Progenitor cell of endocrine pancreas (in vitro differentiated cells): ENCODE data around the gene LAG3. TPM values are rescaled to one million over a fixed set of nuclear protein-coding genes. Genes with fewer than 3 reads are reported as not detected.

Source experiments
- DNase-seq: peaks from one replicate; pipeline ENCODE4 v3.0.0; 2021; ENCODE audit warnings: low spot score; ENCODE audit not compliant: unreplicated experiment
- H3K27ac Mint-ChIP-seq: 2 replicates; pipeline ENCODE4 v1.8.0; 2021; ENCODE audit warnings: mild to moderate bottlenecking, moderate library complexity, mixed read lengths
- H3K27me3 Mint-ChIP-seq: 2 replicates; pipeline ENCODE4 v1.8.0; 2021; ENCODE audit warnings: mixed read lengths
- H3K36me3 Mint-ChIP-seq: 2 replicates; pipeline ENCODE4 v1.8.0; 2022; ENCODE audit warnings: mixed read lengths; ENCODE audit not compliant: insufficient read depth
- H3K4me1 Mint-ChIP-seq: 2 replicates; pipeline ENCODE4 v1.8.0; 2021; ENCODE audit warnings: low read depth, mixed read lengths
- H3K4me3 Mint-ChIP-seq: 2 replicates; pipeline ENCODE4 v1.8.0; 2021; ENCODE audit warnings: low read depth, mild to moderate bottlenecking, moderate library complexity, mixed read lengths
- H3K9me3 Mint-ChIP-seq: 2 replicates; pipeline ENCODE4 v1.8.0; 2021; ENCODE audit warnings: low read depth, mixed read lengths
- total RNA-seq: library from RNA; stranded (reverse); gene quantifications from 2 replicates; pipeline ENCODE4 v1.2.1, GENCODE V29; 2021
- TF ChIP-seq, protein P1 (sequence below): fragments of 200-600 bp; sonication (generic); IDR thresholded peaks from one replicate; pipeline ENCODE4 v1.5.0; 2021; ENCODE audit warnings: antibody characterized with exemption, mild to moderate bottlenecking; ENCODE audit not compliant: unreplicated experiment

The LAG3 gene
- total RNA-seq, 1 donor from 2014 or later = 2.2 TPM

DNA sequence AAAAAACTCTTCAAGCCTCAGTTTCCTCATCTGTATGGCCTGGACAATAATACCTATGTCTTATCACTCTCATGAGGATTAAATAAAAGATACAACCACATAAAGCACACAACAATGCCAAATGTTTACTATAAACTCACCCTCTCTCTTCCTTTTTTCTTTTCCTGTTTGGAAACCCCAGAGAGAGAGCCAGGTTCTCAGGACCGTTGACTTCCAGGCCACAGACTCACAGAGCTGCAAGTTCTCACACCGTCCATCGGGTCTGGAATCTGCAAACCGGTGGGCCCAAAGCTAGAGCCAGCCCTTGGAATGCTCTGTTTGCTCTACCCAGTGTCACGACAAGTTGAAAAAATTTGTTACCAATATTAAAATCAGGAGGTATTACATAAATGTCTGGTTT, 12.4 kb downstream of the LAG3 start:
- no peaks in the 10 kb centered on the region for H3K36me3 Mint-ChIP-seq
- DNase-seq = no peak
- no peak overlapping the region for H3K4me3 Mint-ChIP-seq
- TF ChIP-seq, protein P1, sequence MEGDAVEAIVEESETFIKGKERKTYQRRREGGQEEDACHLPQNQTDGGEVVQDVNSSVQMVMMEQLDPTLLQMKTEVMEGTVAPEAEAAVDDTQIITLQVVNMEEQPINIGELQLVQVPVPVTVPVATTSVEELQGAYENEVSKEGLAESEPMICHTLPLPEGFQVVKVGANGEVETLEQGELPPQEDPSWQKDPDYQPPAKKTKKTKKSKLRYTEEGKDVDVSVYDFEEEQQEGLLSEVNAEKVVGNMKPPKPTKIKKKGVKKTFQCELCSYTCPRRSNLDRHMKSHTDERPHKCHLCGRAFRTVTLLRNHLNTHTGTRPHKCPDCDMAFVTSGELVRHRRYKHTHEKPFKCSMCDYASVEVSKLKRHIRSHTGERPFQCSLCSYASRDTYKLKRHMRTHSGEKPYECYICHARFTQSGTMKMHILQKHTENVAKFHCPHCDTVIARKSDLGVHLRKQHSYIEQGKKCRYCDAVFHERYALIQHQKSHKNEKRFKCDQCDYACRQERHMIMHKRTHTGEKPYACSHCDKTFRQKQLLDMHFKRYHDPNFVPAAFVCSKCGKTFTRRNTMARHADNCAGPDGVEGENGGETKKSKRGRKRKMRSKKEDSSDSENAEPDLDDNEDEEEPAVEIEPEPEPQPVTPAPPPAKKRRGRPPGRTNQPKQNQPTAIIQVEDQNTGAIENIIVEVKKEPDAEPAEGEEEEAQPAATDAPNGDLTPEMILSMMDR = no peak
- H3K9me3 Mint-ChIP-seq = no peaks in the 10 kb centered on the region
- peaks cover 4% of the 10 kb centered on the region for H3K4me1 Mint-ChIP-seq
- no peak overlapping the region for H3K27ac Mint-ChIP-seq
- H3K27me3 Mint-ChIP-seq = peaks cover 19% of the 10 kb centered on the region

DNA sequence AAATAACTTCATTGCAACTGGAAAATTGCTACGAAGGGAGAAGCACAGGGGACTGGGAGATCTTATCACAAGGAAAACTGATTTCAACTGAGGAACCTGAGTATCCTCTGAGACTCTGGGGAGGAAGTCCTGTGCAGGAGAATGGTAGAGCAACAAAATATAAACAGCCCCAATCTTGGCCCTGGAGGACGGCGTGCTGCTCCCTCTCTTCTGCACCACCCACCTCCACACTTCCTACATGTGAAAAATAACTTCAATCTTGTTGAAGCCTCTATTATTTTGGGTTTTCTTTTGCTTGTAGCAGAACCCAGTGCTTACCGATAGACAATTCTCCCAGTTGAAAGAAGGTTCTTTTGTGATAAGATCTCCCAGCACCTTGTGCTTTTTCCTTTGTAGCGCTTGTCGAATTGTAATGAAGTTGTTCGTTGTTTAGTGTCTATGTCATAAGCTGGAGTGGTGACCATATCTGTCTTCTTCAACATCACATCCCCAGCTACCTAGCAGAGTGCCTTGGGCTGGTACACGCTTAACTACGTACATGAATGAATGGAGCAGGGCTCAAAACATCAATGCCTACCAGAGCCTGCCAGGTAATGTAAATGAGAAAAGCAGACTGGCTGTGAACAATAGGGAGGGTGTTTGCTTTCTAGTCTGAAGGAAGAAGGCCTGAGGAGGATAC, 14.2 kb downstream of the LAG3 start:
- Mint-ChIP-seq H3K4me3 (no peak overlapping the region), H3K27me3 (peaks cover 22% of the 10 kb centered on the region), H3K9me3 (no peaks in the 10 kb centered on the region), H3K36me3 (no peaks in the 10 kb centered on the region), H3K27ac (no peak overlapping the region), H3K4me1 (peaks cover 4% of the 10 kb centered on the region)
- no peak for DNase-seq
- TF ChIP-seq, protein P1 = no peak

DNA sequence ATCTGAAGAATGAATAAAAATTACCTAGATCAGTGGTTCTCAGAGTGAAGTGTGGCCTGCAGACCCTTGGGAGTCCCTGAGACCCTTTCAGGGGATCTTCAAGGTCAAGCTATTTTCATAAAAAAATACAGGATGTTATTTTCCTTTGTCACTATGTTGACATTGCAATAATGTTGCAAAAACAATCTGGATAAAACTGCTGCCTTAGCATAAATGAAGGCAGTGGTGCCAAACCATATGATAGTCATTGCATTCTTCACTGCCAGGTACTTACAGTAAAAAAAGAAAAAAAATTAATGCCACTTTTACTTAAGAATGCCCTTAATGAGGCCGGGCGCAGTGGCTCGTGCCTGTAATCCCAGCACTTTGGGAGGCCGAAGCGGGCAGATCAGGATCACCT, 15.0 kb downstream of the LAG3 start:
- H3K4me3 Mint-ChIP-seq = no peak overlapping the region
- no peaks in the 10 kb centered on the region for H3K9me3 Mint-ChIP-seq
- DNase-seq = no peak
- H3K27ac Mint-ChIP-seq = no peak overlapping the region
- H3K27me3 Mint-ChIP-seq = peaks cover 24% of the 10 kb centered on the region
- TF ChIP-seq, protein P1 = no peak
- no peaks in the 10 kb centered on the region for H3K36me3 Mint-ChIP-seq
- H3K4me1 Mint-ChIP-seq = peaks cover 4% of the 10 kb centered on the region

DNA sequence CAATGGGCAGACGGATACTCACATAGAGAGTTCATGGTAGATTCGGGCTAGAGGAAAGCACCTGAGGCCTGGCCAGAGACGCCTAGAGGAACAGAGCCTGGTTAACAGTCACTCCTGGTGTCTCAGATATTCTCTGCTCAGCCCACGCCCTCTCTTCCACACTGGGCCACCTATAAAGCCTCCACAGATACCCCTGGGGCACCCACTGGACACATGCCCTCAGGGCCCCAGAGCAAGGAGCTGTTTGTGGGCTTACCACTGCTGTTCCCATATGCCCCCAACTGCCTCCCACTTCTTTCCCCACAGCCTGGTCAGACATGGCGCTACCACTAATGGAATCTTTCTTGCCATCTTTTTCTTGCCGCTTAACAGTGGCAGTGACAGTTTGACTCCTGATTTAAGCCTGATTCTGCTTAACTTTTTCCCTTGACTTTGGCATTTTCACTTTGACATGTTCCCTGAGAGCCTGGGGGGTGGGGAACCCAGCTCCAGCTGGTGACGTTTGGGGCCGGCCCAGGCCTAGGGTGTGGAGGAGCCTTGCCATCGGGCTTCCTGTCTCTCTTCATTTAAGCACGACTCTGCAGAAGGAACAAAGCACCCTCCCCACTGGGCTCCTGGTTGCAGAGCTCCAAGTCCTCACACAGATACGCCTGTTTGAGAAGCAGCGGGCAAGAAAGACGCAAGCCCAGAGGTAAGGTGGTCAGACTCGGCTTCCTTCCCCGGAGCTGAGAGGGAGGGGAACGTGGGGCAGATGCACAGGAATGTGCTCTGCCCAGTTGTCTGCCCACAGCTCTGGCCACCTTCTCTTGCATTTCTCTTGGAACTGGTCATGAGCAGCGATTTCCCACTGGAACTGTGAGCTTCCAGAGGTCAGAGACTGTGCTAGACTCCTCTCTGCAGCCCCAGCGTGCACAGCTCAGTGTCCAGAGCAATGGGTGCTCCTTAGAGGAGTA, 16.9 kb downstream of the LAG3 start, which contains the start of gene CD4:
CD4 (plus strand) TSS at position 557 of the 953 bp plus-strand sequence. CDS start 10,611 bp downstream, outside the sequence.
- Mint-ChIP-seq H3K4me3 (no peak within 1 kb of the TSS), H3K27ac (no peak within 1 kb of the TSS), H3K4me1 (peaks cover 8% of the 10 kb centered on the region), H3K27me3 (peaks cover 31% of the 10 kb centered on the region), H3K36me3 (no peaks in the 10 kb centered on the region), H3K9me3 (no peaks in the 10 kb centered on the region)
- no peak for DNase-seq
- TF ChIP-seq, protein P1 = no peak

DNA sequence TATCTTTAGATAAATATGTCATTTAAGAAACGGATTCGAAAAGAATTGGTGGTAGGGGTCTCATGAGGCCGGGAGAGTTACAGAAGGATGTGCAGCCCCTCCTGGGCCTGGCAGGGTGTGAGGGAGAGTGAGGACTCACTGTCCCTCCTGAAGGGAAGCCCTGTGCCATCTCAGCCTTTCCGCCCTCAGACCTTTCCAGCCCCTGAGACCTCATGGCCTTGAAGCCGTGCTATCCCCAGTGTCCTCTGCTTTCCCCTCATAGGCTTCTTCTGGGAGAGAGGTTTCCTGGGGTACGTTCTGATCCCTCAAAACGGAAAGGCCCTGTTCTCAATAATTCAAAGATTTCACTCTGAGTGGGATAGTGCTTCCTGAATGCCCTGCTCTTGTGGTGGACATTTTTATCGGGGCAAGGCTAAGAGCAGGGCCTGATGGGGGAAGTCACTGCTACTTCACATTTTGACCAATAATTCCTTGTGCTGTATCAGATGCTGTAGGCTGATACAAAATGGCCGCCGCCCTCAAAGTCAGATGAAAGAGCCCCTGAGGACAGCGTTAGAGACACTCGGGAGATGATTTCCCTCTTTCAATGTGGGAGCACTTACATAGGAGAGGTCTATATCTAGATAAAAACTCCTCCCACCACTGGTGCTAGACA, 18.3 kb downstream of the LAG3 start:
- Mint-ChIP-seq H3K9me3 (no peaks in the 10 kb centered on the region), H3K36me3 (no peaks in the 10 kb centered on the region), H3K27ac (no peak overlapping the region), H3K4me3 (no peak overlapping the region), H3K4me1 (peaks cover 8% of the 10 kb centered on the region), H3K27me3 (peaks cover 31% of the 10 kb centered on the region)
- DNase-seq = no peak
- TF ChIP-seq, protein P1 = no peak
